Endothelial cell of umbilical vein (primary cell): ENCODE measurements around the gene VARS1. TPM values are rescaled to one million over a fixed set of nuclear protein-coding genes. Genes with fewer than 3 reads are reported as not detected.

ENCODE experiments used
- BruUV-seq: library from RNA; stranded (reverse); fragments of 400-500 nt; replicated peaks from 2 replicates; lab custom pipeline; 2021; lab: Mats Ljungman, UMichigan
- CTCF ChIA-PET: fragments of 300-600, 350-600 bp; sonication (Branson Sonifier 250); formaldehyde crosslinking; loops from one replicate; lab custom pipeline; 2021; ENCODE audit warnings: antibody characterized with exemption, inconsistent platforms; lab: Charles Lee
- POLR2A ChIA-PET: fragments of 300-600, 350-600 bp; sonication (Branson Sonifier 250); formaldehyde crosslinking; loops from one replicate; lab custom pipeline; 2021; ENCODE audit warnings: antibody characterized with exemption, inconsistent platforms; lab: Charles Lee
- DNase-seq: peaks from one replicate; pipeline ENCODE4 v3.0.0-alpha.2; 2011; ENCODE audit warnings: low read depth, low spot score
- FAIRE-seq: peaks from 2 replicates; lab custom pipeline; 2011; peaks lifted over from hg19 to GRCh38; lab: Jason Lieb, UNC
- H2AFZ ChIP-seq: 2 replicates; pipeline ENCODE4 v1.6.0; 2012; ENCODE audit warnings: low read depth, low read length, control low read depth, inconsistent platforms
- H3K27ac ChIP-seq: 2 replicates; pipeline ENCODE4 v1.5.1; 2011; ENCODE audit warnings: low read depth, mild to moderate bottlenecking, control low read depth, low read length, moderate library complexity; ENCODE audit not compliant: insufficient read depth
- H3K27me3 ChIP-seq, 2 experiments: 2 replicates each; pipeline versions ENCODE4 v1.6.0 to v1.6.1; 2011; ENCODE audit warnings: low read length in 2 of 2, mixed read lengths in 1 of 2; ENCODE audit not compliant: control insufficient read depth in 2 of 2, insufficient read depth in 2 of 2
- H3K36me3 ChIP-seq, 2 experiments: 2 replicates in 1 of 2; 3 replicates in 1 of 2; pipeline ENCODE4 v1.5.1; 2011; ENCODE audit warnings: low read length in 2 of 2, mild to moderate bottlenecking in 1 of 2, moderate library complexity in 1 of 2; ENCODE audit not compliant: control insufficient read depth in 2 of 2, insufficient read depth in 2 of 2; ENCODE audit errors: extremely low read depth in 1 of 2
- H3K4me1 ChIP-seq: 3 replicates; pipeline ENCODE4 v1.5.1; 2011; ENCODE audit warnings: mild to moderate bottlenecking, low read length; ENCODE audit not compliant: control insufficient read depth, insufficient read depth; ENCODE audit errors: extremely low read depth
- H3K4me2 ChIP-seq: 2 replicates; pipeline ENCODE4 v1.6.1; 2011; ENCODE audit warnings: low read length, control low read depth, mixed read lengths; ENCODE audit not compliant: insufficient read depth
- H3K4me3 ChIP-seq, 3 experiments: fragments of 200-600 bp in 1 of 3; sonication (generic), shearing (Covaris generic) in 1 of 3; replicated peaks in 1 of 3; 2 replicates each; pipeline ENCODE4 v1.5.1; 2011 to 2016; ENCODE audit warnings: control low read depth in 3 of 3, low read length in 3 of 3, mild to moderate bottlenecking in 2 of 3, inconsistent platforms in 1 of 3, low read depth in 1 of 3, moderate library complexity in 1 of 3; ENCODE audit not compliant: insufficient read depth in 1 of 3
- H3K79me2 ChIP-seq: 2 replicates; pipeline ENCODE4 v1.6.0; 2012; ENCODE audit warnings: low read length, inconsistent platforms; ENCODE audit not compliant: control insufficient read depth, insufficient read depth
- H3K9ac ChIP-seq: replicated peaks from 2 replicates; pipeline ENCODE3; 2011; ENCODE audit warnings: low read length, control low read depth; ENCODE audit not compliant: insufficient read depth; ENCODE audit errors: extremely low read depth
- H3K9me1 ChIP-seq: replicated peaks from 3 replicates; pipeline ENCODE4 v1.6.0; 2011; ENCODE audit warnings: mild to moderate bottlenecking, low read length; ENCODE audit not compliant: control insufficient read depth, insufficient read depth; ENCODE audit errors: extremely low read depth
- H3K9me3 ChIP-seq: replicated peaks from 2 replicates; pipeline ENCODE4 v1.5.1; 2012; ENCODE audit warnings: low read length, inconsistent platforms; ENCODE audit not compliant: control insufficient read depth, insufficient read depth
- H4K20me1 ChIP-seq: replicated peaks from 2 replicates; pipeline ENCODE3; 2011; ENCODE audit warnings: mild to moderate bottlenecking, low read length; ENCODE audit not compliant: control insufficient read depth, insufficient read depth; ENCODE audit errors: extremely low read depth
- CTCF ChIP-seq, 2 donors: IDR thresholded peaks; 1 replicate in 1 of 2; 2 replicates in 1 of 2; pipeline ENCODE4 v1.5.1; 2011; ENCODE audit warnings: low read length in 2 of 2, mild to moderate bottlenecking in 2 of 2, moderate library complexity in 2 of 2, control low read depth in 1 of 2, inconsistent platforms in 1 of 2, low read depth in 1 of 2; ENCODE audit not compliant: insufficient read depth in 1 of 2; ENCODE audit errors: extremely low read depth in 1 of 2
- EZH2 ChIP-seq: IDR thresholded peaks from 2 replicates; pipeline ENCODE4 v1.6.1; 2012; ENCODE audit warnings: borderline replicate concordance, low read depth, mild to moderate bottlenecking, moderate library complexity, low read length, inconsistent platforms; ENCODE audit not compliant: severe bottlenecking
- FOS ChIP-seq: IDR thresholded peaks from 2 replicates; pipeline ENCODE4 v1.6.1; 2011; ENCODE audit warnings: mild to moderate bottlenecking, low read length, moderate library complexity, borderline replicate concordance; ENCODE audit not compliant: insufficient read depth
- GATA2 ChIP-seq: IDR thresholded peaks from 2 replicates; pipeline ENCODE4 v1.7.0; 2011; ENCODE audit warnings: low read depth, mild to moderate bottlenecking, moderate library complexity, mixed read lengths, low read length; ENCODE audit not compliant: insufficient read length, insufficient read depth
- JUN ChIP-seq: IDR thresholded peaks from 2 replicates; pipeline ENCODE4 v1.6.1; 2011; ENCODE audit warnings: borderline replicate concordance, low read depth; ENCODE audit not compliant: insufficient read length, insufficient read depth
- MAX ChIP-seq: IDR thresholded peaks from 2 replicates; pipeline ENCODE4 v1.6.1; 2011; ENCODE audit not compliant: insufficient read depth, insufficient read length
- MYC ChIP-seq: IDR thresholded peaks from one replicate; pipeline ENCODE4 v1.6.1; 2011; ENCODE audit warnings: mild to moderate bottlenecking, low read depth, low read length
- POLR2A ChIP-seq: IDR thresholded peaks from 2 replicates; pipeline ENCODE4 v1.6.1; 2012; ENCODE audit warnings: low read depth, mild to moderate bottlenecking, control low read depth, low read length
- POLR2AphosphoS5 ChIP-seq: IDR thresholded peaks from 2 replicates; pipeline ENCODE4 v1.6.1; 2012; ENCODE audit warnings: low read depth, mild to moderate bottlenecking, control low read depth, low read length, moderate library complexity; ENCODE audit not compliant: insufficient read depth
- dilution Hi-C: fragments of 300-500 bp; cut with MboI; formaldehyde crosslinking; loops from one replicate; pipeline ENCODE4 v1.15.0; 2019; ENCODE audit warnings: low sequenced_read_pairs; ENCODE audit not compliant: extremely low pct_ligation_motif_present
- intact Hi-C: fragments of 100-400 bp; cut with micrococcal nuclease; formaldehyde crosslinking; loops from one replicate; pipeline ENCODE4 v1.10.0; 2022
- polyA plus RNA-seq, 4 experiments: library from polyadenylated mRNA; depleted of rRNA in 3 of 4; stranded (reverse) in 3 of 4; unstranded in 1 of 4; fragments of >200 nt; gene quantifications; 2 replicates each; pipeline versions ENCODE4 v1.2.1 to v1.2.3, GENCODE V29; 2011 to 2012; ENCODE audit warnings: missing spikeins in 1 of 4
- total RNA-seq: library from RNA; stranded (reverse); gene quantifications from 2 replicates; pipeline ENCODE4 v1.2.3, GENCODE V29; 2021

VARS1 gene
- total and polyA plus RNA-seq, 2 donors (not counting 3 experiments of a cell fraction or from before 2014, with no cell fraction given), result 37.4 to 121 TPM

- no peak overlapping the region for H3K27ac ChIP-seq
- H3K4me3 ChIP-seq, result no peak overlapping the region
- TF ChIP-seq FOS (no peak), MAX (no peak), POLR2AphosphoS5 (no peak), CTCF (IDR thresholded peaks at IDR 0.05; ENCODE audit: extremely low read depth in 1 of 2, insufficient read depth in 1 of 2, low read depth in 1 of 2, low read length in 2 of 2) (no peak), POLR2A (no peak), EZH2 (no peak), JUN (no peak), MYC (no peak), GATA2 (no peak)
- no peaks in the 10 kb centered on the region for H4K20me1 ChIP-seq
- H3K9ac ChIP-seq, result no peak overlapping the region
- FAIRE-seq, result no peak
- CTCF ChIA-PET, result no interaction called here
- intact Hi-C loops (no loop called here), dilution Hi-C loops (no loop called here)
- no peaks in the 10 kb centered on the region for H3K79me2 ChIP-seq
- no peak overlapping the region for H2AFZ ChIP-seq
- DNase-seq, result no peak
- no peaks in the 10 kb centered on the region for H3K9me1 ChIP-seq
- H3K9me3 ChIP-seq, result no peaks in the 10 kb centered on the region
- no peak overlapping the region for H3K4me2 ChIP-seq
- POLR2A ChIA-PET, result no interaction called here
- BruUV-seq, result no TSS peak
- no peaks in the 10 kb centered on the region for H3K27me3 ChIP-seq
- no peaks in the 10 kb centered on the region for H3K36me3 ChIP-seq
- no peaks in the 10 kb centered on the region for H3K4me1 ChIP-seq
Measured at GRCh38 chr6:31767096-31767645, 28.4 kb downstream of the VARS1 start.
